ENCODE measurements around the gene SV2C. TPM values are rescaled to one million over a fixed set of nuclear protein-coding genes. Genes with fewer than 3 reads are reported as not detected.
"Not testable (repeated sequence)": the region's sequence is repeated elsewhere in the genome, so short reads cannot be mapped to it uniquely, and the experiment has no call there.

The SV2C gene
- total and polyA plus RNA-seq, 2 donors (not counting 1 experiment from before 2014, with no cell fraction given), result not detected

DNA sequence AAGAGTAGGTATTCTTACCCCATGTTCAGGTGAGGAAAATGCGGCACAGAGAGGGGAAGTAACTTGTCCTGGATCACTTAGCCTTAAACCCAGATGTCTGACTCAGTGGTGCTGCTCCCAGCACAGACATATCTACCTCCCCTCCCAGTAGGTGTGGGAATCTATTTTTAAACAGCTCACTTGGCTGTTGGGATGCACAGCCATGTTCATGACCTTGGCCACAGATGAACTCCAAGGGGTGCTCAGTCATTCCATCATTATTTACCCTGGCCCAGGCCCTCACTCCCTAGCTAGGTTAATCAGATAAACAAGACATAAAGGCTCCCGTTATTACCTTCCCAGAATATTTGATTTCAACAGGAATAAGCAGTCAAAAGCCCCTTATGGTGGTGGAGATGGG, 231.5 kb downstream of the SV2C start:
- H3K27ac ChIP-seq (ENCODE audit: low read length in 2 of 2), result no peak overlapping the region
- H3K4me1 Mint-ChIP-seq, result no peaks in the 10 kb centered on the region
- POLR2A ChIA-PET, result no interaction called here
- no peak overlapping the region for H3K9ac ChIP-seq (ENCODE audit: low read length)
- WGBS (ENCODE audit: insufficient coverage), result no CpG with 5 or more reads among the region's 2 CpGs
- H3K4me3 Mint-ChIP-seq, result no peak overlapping the region
- no peaks in the 10 kb centered on the region for H3K79me2 ChIP-seq (ENCODE audit: control insufficient read depth, insufficient read depth, low read length)
- no peaks in the 10 kb centered on the region for H3K9me3 Mint-ChIP-seq (ENCODE audit: insufficient read depth)
- H3K9me3 ChIP-seq (ENCODE audit: control extremely low read depth in 1 of 3, control insufficient read depth in 2 of 3, insufficient read depth in 1 of 3, low read length in 2 of 3), result no peaks in the 10 kb centered on the region
- H3K27ac Mint-ChIP-seq, result no peak overlapping the region
- intact Hi-C loops (cut with micrococcal nuclease), result no loop called here
- H3K4me1 ChIP-seq (ENCODE audit: control insufficient read depth in 2 of 2, insufficient read depth in 2 of 2, low read length in 2 of 2), result no peaks in the 10 kb centered on the region
- no peaks in the 10 kb centered on the region for H3K27me3 ChIP-seq (replicated peaks in 1 of 4; ENCODE audit: control extremely low read depth in 1 of 4, control insufficient read depth in 3 of 4, insufficient read depth in 4 of 4, low read length in 3 of 4)
- H2AFZ ChIP-seq (ENCODE audit: insufficient read depth, low read depth, low read length, poor library complexity, severe bottlenecking), result no peak overlapping the region
- peaks cover 14% of the 10 kb centered on the region for H3K27me3 Mint-ChIP-seq
- no peak for ATAC-seq (ENCODE audit: low read depth)
- CTCF ChIA-PET, result no interaction called here
- H3K4me3 ChIP-seq (ENCODE audit: control extremely low read depth in 1 of 5, extremely low read depth in 1 of 5, insufficient read depth in 1 of 5, low read depth in 2 of 5, low read length in 4 of 5), result no peak overlapping the region
- DNase-seq, result no peak
- no peak overlapping the region for H3K4me2 ChIP-seq (replicated peaks; ENCODE audit: low read depth, low read length, poor library complexity, severe bottlenecking)
- H3K36me3 ChIP-seq (replicated peaks in 1 of 2; ENCODE audit: control extremely low read depth in 1 of 2, control insufficient read depth in 1 of 2, extremely low read depth in 1 of 2, insufficient read depth in 2 of 2, low read length in 1 of 2), result no peaks in the 10 kb centered on the region
- no peaks in the 10 kb centered on the region for H4K20me1 ChIP-seq (ENCODE audit: control insufficient read depth, insufficient read depth, low read length, poor library complexity, severe bottlenecking)
- TF ChIP-seq EZH2 (IDR thresholded peaks at IDR 0.05; ENCODE audit: borderline replicate concordance, insufficient read depth, low read depth, low read length, poor library complexity, severe bottlenecking), result no peak
- TF ChIP-seq, protein P1, sequence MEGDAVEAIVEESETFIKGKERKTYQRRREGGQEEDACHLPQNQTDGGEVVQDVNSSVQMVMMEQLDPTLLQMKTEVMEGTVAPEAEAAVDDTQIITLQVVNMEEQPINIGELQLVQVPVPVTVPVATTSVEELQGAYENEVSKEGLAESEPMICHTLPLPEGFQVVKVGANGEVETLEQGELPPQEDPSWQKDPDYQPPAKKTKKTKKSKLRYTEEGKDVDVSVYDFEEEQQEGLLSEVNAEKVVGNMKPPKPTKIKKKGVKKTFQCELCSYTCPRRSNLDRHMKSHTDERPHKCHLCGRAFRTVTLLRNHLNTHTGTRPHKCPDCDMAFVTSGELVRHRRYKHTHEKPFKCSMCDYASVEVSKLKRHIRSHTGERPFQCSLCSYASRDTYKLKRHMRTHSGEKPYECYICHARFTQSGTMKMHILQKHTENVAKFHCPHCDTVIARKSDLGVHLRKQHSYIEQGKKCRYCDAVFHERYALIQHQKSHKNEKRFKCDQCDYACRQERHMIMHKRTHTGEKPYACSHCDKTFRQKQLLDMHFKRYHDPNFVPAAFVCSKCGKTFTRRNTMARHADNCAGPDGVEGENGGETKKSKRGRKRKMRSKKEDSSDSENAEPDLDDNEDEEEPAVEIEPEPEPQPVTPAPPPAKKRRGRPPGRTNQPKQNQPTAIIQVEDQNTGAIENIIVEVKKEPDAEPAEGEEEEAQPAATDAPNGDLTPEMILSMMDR (IDR thresholded peaks at IDR 0.05), result no peak

DNA sequence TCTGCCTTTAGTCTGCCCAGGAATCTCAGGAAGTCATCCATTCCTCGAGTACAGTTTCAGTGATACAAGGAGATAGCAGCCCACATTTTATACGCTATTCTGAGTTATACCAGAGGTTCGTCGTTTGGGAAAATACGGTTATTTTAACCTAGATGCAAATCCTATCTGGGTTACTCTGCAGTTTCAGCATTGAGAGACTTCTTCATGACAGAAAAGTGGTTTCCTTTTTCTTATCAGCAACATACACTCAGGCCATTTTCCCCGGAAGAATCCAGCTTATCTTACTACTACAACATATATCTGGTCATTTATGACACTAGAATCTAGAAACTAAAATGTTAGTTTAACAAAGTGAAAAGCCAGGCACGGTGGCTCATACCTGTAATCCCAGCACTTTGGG, 236.5 kb downstream of the SV2C start:
- no peaks in the 10 kb centered on the region for H3K4me1 Mint-ChIP-seq
- no peaks in the 10 kb centered on the region for H3K9me3 ChIP-seq (ENCODE audit: control extremely low read depth in 1 of 3, control insufficient read depth in 2 of 3, insufficient read depth in 1 of 3, low read length in 2 of 3)
- CTCF ChIA-PET, result no interaction called here
- no peaks in the 10 kb centered on the region for H3K27me3 ChIP-seq (replicated peaks in 1 of 4; ENCODE audit: control extremely low read depth in 1 of 4, control insufficient read depth in 3 of 4, insufficient read depth in 4 of 4, low read length in 3 of 4)
- no peak overlapping the region for H3K27ac Mint-ChIP-seq
- intact Hi-C loops (cut with micrococcal nuclease), result no loop called here
- peaks cover 12% of the 10 kb centered on the region for H3K9me3 Mint-ChIP-seq (ENCODE audit: insufficient read depth)
- H3K9ac ChIP-seq (ENCODE audit: low read length), result no peak overlapping the region
- TF ChIP-seq, protein P1 (IDR thresholded peaks at IDR 0.05), result no peak
- no peak for TF ChIP-seq EZH2 (IDR thresholded peaks at IDR 0.05; ENCODE audit: borderline replicate concordance, insufficient read depth, low read depth, low read length, poor library complexity, severe bottlenecking)
- peaks cover 24% of the 10 kb centered on the region for H3K27me3 Mint-ChIP-seq
- no peak overlapping the region for H3K27ac ChIP-seq (ENCODE audit: low read length in 2 of 2)
- H3K79me2 ChIP-seq (ENCODE audit: control insufficient read depth, insufficient read depth, low read length), result no peaks in the 10 kb centered on the region
- H3K4me1 ChIP-seq (ENCODE audit: control insufficient read depth in 2 of 2, insufficient read depth in 2 of 2, low read length in 2 of 2), result no peaks in the 10 kb centered on the region
- no peak overlapping the region for H3K4me2 ChIP-seq (replicated peaks; ENCODE audit: low read depth, low read length, poor library complexity, severe bottlenecking)
- H4K20me1 ChIP-seq (ENCODE audit: control insufficient read depth, insufficient read depth, low read length, poor library complexity, severe bottlenecking), result no peaks in the 10 kb centered on the region
- POLR2A ChIA-PET, result no interaction called here
- 29% methylated on average over 5 of the region's 7 CpGs for WGBS (ENCODE audit: insufficient coverage)
- ATAC-seq (ENCODE audit: low read depth) (no peak), DNase-seq (no peak)
- no peak overlapping the region for H3K4me3 Mint-ChIP-seq
- no peak overlapping the region for H2AFZ ChIP-seq (ENCODE audit: insufficient read depth, low read depth, low read length, poor library complexity, severe bottlenecking)
- no peaks in the 10 kb centered on the region for H3K36me3 ChIP-seq (replicated peaks in 1 of 2; ENCODE audit: control extremely low read depth in 1 of 2, control insufficient read depth in 1 of 2, extremely low read depth in 1 of 2, insufficient read depth in 2 of 2, low read length in 1 of 2)
- H3K4me3 ChIP-seq (ENCODE audit: control extremely low read depth in 1 of 5, extremely low read depth in 1 of 5, insufficient read depth in 1 of 5, low read depth in 2 of 5, low read length in 4 of 5), result no peak overlapping the region

DNA sequence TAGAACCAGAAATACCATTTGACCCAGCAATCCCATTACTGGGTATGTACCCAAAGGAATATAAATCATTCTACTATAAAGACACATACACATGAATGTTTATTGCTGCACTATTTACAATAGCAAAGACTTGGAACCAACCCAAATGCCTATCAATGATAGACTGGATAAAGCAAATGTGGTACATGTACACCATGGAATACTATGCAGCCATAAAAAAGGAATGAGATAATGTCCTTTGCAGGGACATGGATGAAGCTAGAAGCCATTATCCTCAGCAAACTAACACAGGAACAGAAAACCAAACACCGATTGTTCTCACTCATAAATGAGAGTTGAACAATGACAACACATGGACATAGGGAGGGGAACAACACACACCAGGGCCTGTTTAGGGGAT, 240.3 kb downstream of the SV2C start:
- H3K4me1 ChIP-seq (ENCODE audit: control insufficient read depth in 2 of 2, insufficient read depth in 2 of 2, low read length in 2 of 2); H4K20me1 ChIP-seq (ENCODE audit: control insufficient read depth, insufficient read depth, low read length, poor library complexity, severe bottlenecking); ATAC-seq (ENCODE audit: low read depth); H3K4me3 ChIP-seq (ENCODE audit: control extremely low read depth in 1 of 5, extremely low read depth in 1 of 5, insufficient read depth in 1 of 5, low read depth in 2 of 5, low read length in 4 of 5); H2AFZ ChIP-seq (ENCODE audit: insufficient read depth, low read depth, low read length, poor library complexity, severe bottlenecking); H3K9ac ChIP-seq (ENCODE audit: low read length); DNase-seq; H3K4me2 ChIP-seq (replicated peaks; ENCODE audit: low read depth, low read length, poor library complexity, severe bottlenecking); H3K27me3 ChIP-seq (replicated peaks in 1 of 4; ENCODE audit: control extremely low read depth in 1 of 4, control insufficient read depth in 3 of 4, insufficient read depth in 4 of 4, low read length in 3 of 4); H3K36me3 ChIP-seq (replicated peaks in 1 of 2; ENCODE audit: control extremely low read depth in 1 of 2, control insufficient read depth in 1 of 2, extremely low read depth in 1 of 2, insufficient read depth in 2 of 2, low read length in 1 of 2); intact Hi-C loops (cut with micrococcal nuclease); H3K27ac Mint-ChIP-seq; H3K27ac ChIP-seq (ENCODE audit: low read length in 2 of 2); CTCF ChIA-PET; H3K4me3 Mint-ChIP-seq; H3K9me3 ChIP-seq (ENCODE audit: control extremely low read depth in 1 of 3, control insufficient read depth in 2 of 3, insufficient read depth in 1 of 3, low read length in 2 of 3); POLR2A ChIA-PET; H3K79me2 ChIP-seq (ENCODE audit: control insufficient read depth, insufficient read depth, low read length): not testable (repeated sequence)
- WGBS (ENCODE audit: insufficient coverage), result no CpG with 5 or more reads among the region's 1 CpG
- Mint-ChIP-seq H3K4me1 (peaks cover 10% of the 10 kb centered on the region), H3K9me3 (ENCODE audit: insufficient read depth) (peaks cover 12% of the 10 kb centered on the region), H3K27me3 (peaks cover 28% of the 10 kb centered on the region)
